Measurements from ENCODE around the gene CSTF1. TPM values are rescaled to one million over a fixed set of nuclear protein-coding genes. Genes with fewer than 3 reads are reported as not detected.

The CSTF1 gene
- 10 to 100 TPM; 63.7 to 74.5 TPM for total RNA-seq

- H3K27me3 Mint-ChIP-seq (ENCODE audit: low read depth) = no peaks in the 10 kb centered on the region
Measured at GRCh38 chr20:56392132-56392880, at the start of gene CSTF1, which contains the start of gene AURKA. TSS of gene CSTF1 (plus strand) at chr20:56392645. CDS start at chr20:56395553, 2,908 bp downstream. TSS of gene AURKA (minus strand) at chr20:56392215. CDS start at chr20:56388197, 4,018 bp downstream.

GRCh38 chr20:56342783-56343182 lies 49.7 kb upstream of the CSTF1 start:
- Mint-ChIP-seq H3K4me1 (ENCODE audit: low read depth) (peaks cover 4% of the 10 kb centered on the region), H3K4me3 (no peak overlapping the region), H3K9me3 (no peaks in the 10 kb centered on the region), H3K36me3 (ENCODE audit: insufficient read depth in 2 of 2) (no peaks in the 10 kb centered on the region), H3K27ac (no peak overlapping the region), H3K27me3 (ENCODE audit: low read depth) (peaks cover 75% of the 10 kb centered on the region)
- ATAC-seq (replicated peaks in 1 of 2) = no peak
- DNase-seq = no peak

More at GRCh38 chr20:56392132-56392880, at the start of gene CSTF1, which contains the start of gene AURKA:
- peak within 1 kb of the TSS; percentile 76 for H3K27ac Mint-ChIP-seq
- H3K4me3 Mint-ChIP-seq = no peak within 1 kb of the TSS
- H3K36me3 Mint-ChIP-seq (ENCODE audit: insufficient read depth in 2 of 2) = peaks cover 26 to 45% of the 10 kb centered on the region in 2 donors
- DNase-seq (peak; percentile 99), ATAC-seq (replicated peaks in 1 of 2) (peak; percentile 92 to 94)
- H3K9me3 Mint-ChIP-seq = no peaks in the 10 kb centered on the region
- peaks cover 47% of the 10 kb centered on the region for H3K4me1 Mint-ChIP-seq (ENCODE audit: low read depth)

GRCh38 chr20:56343861-56344381 lies 48.5 kb upstream of the CSTF1 start:
- ATAC-seq (replicated peaks in 1 of 2) (peak; percentile 79 to 81), DNase-seq (peak; percentile 55 to 66)
- no peaks in the 10 kb centered on the region for H3K36me3 Mint-ChIP-seq (ENCODE audit: insufficient read depth in 2 of 2)
- peaks cover 79% of the 10 kb centered on the region for H3K27me3 Mint-ChIP-seq (ENCODE audit: low read depth)
- H3K4me1 Mint-ChIP-seq (ENCODE audit: low read depth) = peaks cover 4% of the 10 kb centered on the region
- no peaks in the 10 kb centered on the region for H3K9me3 Mint-ChIP-seq
- no peak overlapping the region for H3K27ac Mint-ChIP-seq
- peak overlapping the region; percentile 9 to 25 for H3K4me3 Mint-ChIP-seq

GRCh38 chr20:56345911-56346310 lies 46.5 kb upstream of the CSTF1 start:
- Mint-ChIP-seq H3K4me3 (no peak overlapping the region), H3K36me3 (ENCODE audit: insufficient read depth in 2 of 2) (no peaks in the 10 kb centered on the region), H3K9me3 (no peaks in the 10 kb centered on the region), H3K4me1 (ENCODE audit: low read depth) (peaks cover 4% of the 10 kb centered on the region), H3K27me3 (ENCODE audit: low read depth) (peaks cover 63% of the 10 kb centered on the region), H3K27ac (no peak overlapping the region)
- DNase-seq = no peak
- no peak for ATAC-seq (replicated peaks in 1 of 2)

- no peaks in the 10 kb centered on the region for H3K36me3 Mint-ChIP-seq (ENCODE audit: insufficient read depth in 2 of 2)
- no peak overlapping the region for H3K4me3 Mint-ChIP-seq
- DNase-seq = no peak
- H3K27ac Mint-ChIP-seq = no peak overlapping the region
- no peak for ATAC-seq (replicated peaks in 1 of 2)
- peaks cover 4% of the 10 kb centered on the region for H3K4me1 Mint-ChIP-seq (ENCODE audit: low read depth)
- no peaks in the 10 kb centered on the region for H3K9me3 Mint-ChIP-seq
- H3K27me3 Mint-ChIP-seq (ENCODE audit: low read depth) = peaks cover 56% of the 10 kb centered on the region
Measured at GRCh38 chr20:56347628-56348304, 44.7 kb upstream of the CSTF1 start.

- H3K27ac Mint-ChIP-seq = no peak overlapping the region
- H3K27me3 Mint-ChIP-seq (ENCODE audit: low read depth) = peaks cover 51% of the 10 kb centered on the region
- no peaks in the 10 kb centered on the region for H3K9me3 Mint-ChIP-seq
- H3K36me3 Mint-ChIP-seq (ENCODE audit: insufficient read depth in 2 of 2) = no peaks in the 10 kb centered on the region
- H3K4me1 Mint-ChIP-seq (ENCODE audit: low read depth) = peaks cover 4% of the 10 kb centered on the region
- no peak for ATAC-seq (replicated peaks in 1 of 2)
- no peak overlapping the region for H3K4me3 Mint-ChIP-seq
- no peak for DNase-seq
Measured at GRCh38 chr20:56348305-56348693, 44.1 kb upstream of the CSTF1 start.

- Mint-ChIP-seq H3K27ac (no peak overlapping the region), H3K9me3 (no peaks in the 10 kb centered on the region), H3K4me3 (no peak overlapping the region), H3K4me1 (ENCODE audit: low read depth) (peaks cover 4% of the 10 kb centered on the region), H3K27me3 (ENCODE audit: low read depth) (peaks cover 46% of the 10 kb centered on the region), H3K36me3 (ENCODE audit: insufficient read depth in 2 of 2) (no peaks in the 10 kb centered on the region)
- DNase-seq (no peak), ATAC-seq (replicated peaks in 1 of 2) (no peak)
Measured at GRCh38 chr20:56348746-56349145, 43.7 kb upstream of the CSTF1 start.

- no peak overlapping the region for H3K27ac Mint-ChIP-seq
Measured at GRCh38 chr20:56350842-56351241, 41.6 kb upstream of the CSTF1 start.

GRCh38 chr20:56352345-56353055 lies 39.9 kb upstream of the CSTF1 start:
- no peaks in the 10 kb centered on the region for H3K9me3 Mint-ChIP-seq
- H3K27ac Mint-ChIP-seq = no peak overlapping the region
- H3K4me3 Mint-ChIP-seq = no peak overlapping the region
- ATAC-seq (replicated peaks in 1 of 2) (no peak), DNase-seq (no peak)
- H3K4me1 Mint-ChIP-seq (ENCODE audit: low read depth) = no peaks in the 10 kb centered on the region
- no peaks in the 10 kb centered on the region for H3K36me3 Mint-ChIP-seq (ENCODE audit: insufficient read depth in 2 of 2)
- peaks cover 16% of the 10 kb centered on the region for H3K27me3 Mint-ChIP-seq (ENCODE audit: low read depth)

More at GRCh38 chr20:56350842-56351241, 41.6 kb upstream of the CSTF1 start:
- H3K27me3 Mint-ChIP-seq (ENCODE audit: low read depth) = peaks cover 25% of the 10 kb centered on the region
- H3K36me3 Mint-ChIP-seq (ENCODE audit: insufficient read depth in 2 of 2) = no peaks in the 10 kb centered on the region
- no peak for DNase-seq
- no peaks in the 10 kb centered on the region for H3K9me3 Mint-ChIP-seq
- peak in 1 of 2 donors; percentile 39 for ATAC-seq (replicated peaks in 1 of 2)
- no peak overlapping the region for H3K4me3 Mint-ChIP-seq
- H3K4me1 Mint-ChIP-seq (ENCODE audit: low read depth) = no peaks in the 10 kb centered on the region

GRCh38 chr20:56353356-56353755 lies 39.1 kb upstream of the CSTF1 start:
- Mint-ChIP-seq H3K4me1 (ENCODE audit: low read depth) (no peaks in the 10 kb centered on the region), H3K27ac (no peak overlapping the region), H3K36me3 (ENCODE audit: insufficient read depth in 2 of 2) (no peaks in the 10 kb centered on the region), H3K4me3 (no peak overlapping the region), H3K9me3 (no peaks in the 10 kb centered on the region), H3K27me3 (ENCODE audit: low read depth) (peaks cover 8% of the 10 kb centered on the region)
- DNase-seq = no peak
- no peak for ATAC-seq (replicated peaks in 1 of 2)

GRCh38 chr20:56358070-56358469 lies 34.4 kb upstream of the CSTF1 start:
- ATAC-seq (replicated peaks in 1 of 2) (no peak), DNase-seq (no peak)
- Mint-ChIP-seq H3K36me3 (ENCODE audit: insufficient read depth in 2 of 2) (no peaks in the 10 kb centered on the region), H3K27me3 (ENCODE audit: low read depth) (no peaks in the 10 kb centered on the region), H3K4me3 (peak overlapping the region; percentile 71 to 78), H3K27ac (no peak overlapping the region), H3K9me3 (no peaks in the 10 kb centered on the region), H3K4me1 (ENCODE audit: low read depth) (peaks cover 15% of the 10 kb centered on the region)

- H3K4me1 Mint-ChIP-seq (ENCODE audit: low read depth) = peaks cover 15% of the 10 kb centered on the region
- H3K27ac Mint-ChIP-seq = peak within 1 kb of the TSS; percentile 68
- H3K36me3 Mint-ChIP-seq (ENCODE audit: insufficient read depth in 2 of 2) = no peaks in the 10 kb centered on the region
- peak; percentile 99 to 100 for ATAC-seq (replicated peaks in 1 of 2)
- no peaks in the 10 kb centered on the region for H3K9me3 Mint-ChIP-seq
- H3K27me3 Mint-ChIP-seq (ENCODE audit: low read depth) = no peaks in the 10 kb centered on the region
- H3K4me3 Mint-ChIP-seq = peak within 1 kb of the TSS; percentile 86 to 89
- DNase-seq = peak; percentile 87
Measured at GRCh38 chr20:56358600-56359211, 33.7 kb upstream of the CSTF1 start, which contains the start of gene FAM210B. TSS of gene FAM210B (plus strand) at chr20:56358974. CDS start at chr20:56359006, 32 bp downstream.
